Hepatocyte (in vitro differentiated cells): ENCODE results near the gene GABRB2.

Experiments used
- CTCF ChIP-seq: fragments of 200-600 bp; sonication (generic); IDR thresholded peaks from 2 replicates; pipeline ENCODE4 v1.5.1; 2016; ENCODE audit warnings: antibody characterized with exemption, mild to moderate bottlenecking; ENCODE audit not compliant: poor library complexity
- EZH2 ChIP-seq: fragments of 200-600 bp; sonication (generic); IDR thresholded peaks from 2 replicates; pipeline ENCODE4 v1.6.1; 2016; ENCODE audit warnings: antibody characterized with exemption, mild to moderate bottlenecking, borderline replicate concordance
- EZH2phosphoT487 ChIP-seq: fragments of 200-600 bp; sonication (generic); IDR thresholded peaks from one replicate; pipeline ENCODE4 v1.6.1; 2018; ENCODE audit warnings: antibody characterized with exemption, mild to moderate bottlenecking, low read depth, moderate library complexity; ENCODE audit not compliant: unreplicated experiment, severe bottlenecking

GRCh38 chr5:161409471-161409870 lies 137.1 kb downstream of the GABRB2 start:
- TF ChIP-seq CTCF (no peak), EZH2 (no peak), EZH2phosphoT487 (no peak)
